Activated T-cell treated with anti-CD3 and anti-CD28 coated beads, Interleukin-2, amount 50 U/mL, for 1 hour (primary cell): ENCODE results near the gene PTPRT.

ENCODE experiments used
- DNase-seq: peaks from one replicate; pipeline ENCODE4 v3.0.0-alpha.2; 2020

Gene PTPRT

DNA sequence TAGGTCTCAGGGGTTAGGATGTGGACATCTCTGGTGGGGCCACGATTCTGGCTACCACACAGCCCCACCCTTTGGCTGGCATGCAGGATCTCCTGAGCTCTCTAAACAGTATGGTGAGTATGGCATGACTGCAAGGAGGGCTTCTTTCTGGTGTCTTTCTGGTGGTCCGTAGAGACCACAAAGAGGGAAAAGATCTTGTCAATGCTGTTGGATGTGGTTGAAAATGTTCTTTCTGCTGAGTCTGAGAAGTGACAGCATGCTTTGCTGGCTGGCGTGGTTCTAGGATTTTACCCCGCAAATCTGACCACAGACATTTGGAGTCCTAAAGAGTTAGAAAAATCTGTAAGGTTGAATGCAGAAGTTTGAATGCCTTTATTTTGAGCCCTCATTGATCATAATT is 1096.7 kb downstream of the PTPRT start:
- no peak for DNase-seq

DNA sequence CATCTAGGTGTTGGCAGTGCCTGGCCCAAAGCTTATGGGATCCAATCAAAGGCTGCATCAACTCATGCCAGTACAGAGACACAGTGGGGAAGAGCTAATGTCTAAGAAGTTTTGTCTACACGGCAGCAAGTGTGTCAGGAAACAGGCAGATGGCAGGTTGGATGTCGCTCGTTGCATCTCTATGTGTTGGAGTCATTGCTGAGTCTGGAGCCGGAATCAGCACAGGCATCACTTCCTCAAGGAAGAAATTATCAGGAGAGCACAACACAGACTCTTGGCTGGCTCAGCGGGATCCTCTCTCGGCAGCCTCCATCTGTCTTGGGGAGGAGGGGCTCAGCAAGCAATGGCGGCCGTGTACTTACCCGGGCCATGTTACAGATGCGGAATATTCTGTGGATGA is 1104.3 kb downstream of the PTPRT start:
- DNase-seq: no peak

DNA sequence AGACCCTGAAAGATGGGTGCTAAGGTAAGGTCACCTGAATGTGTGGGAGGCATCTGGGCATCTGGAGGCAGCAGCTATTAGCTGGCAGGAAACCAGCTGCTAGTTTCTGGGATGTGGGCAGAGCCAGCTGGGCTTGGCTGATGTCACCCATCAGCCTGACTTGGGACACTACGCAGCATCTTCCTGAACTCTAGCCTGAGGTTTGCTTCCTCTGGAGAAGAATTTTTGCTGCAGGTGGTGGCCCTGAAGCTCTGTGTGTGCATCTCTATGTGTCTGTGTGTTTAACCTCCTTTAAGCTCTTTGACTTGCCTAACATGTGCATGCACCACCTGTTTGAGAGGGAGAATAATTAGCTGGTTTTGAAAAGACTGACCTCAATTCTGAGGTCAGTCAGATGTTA is 1106.4 kb downstream of the PTPRT start:
- DNase-seq: no peak

DNA sequence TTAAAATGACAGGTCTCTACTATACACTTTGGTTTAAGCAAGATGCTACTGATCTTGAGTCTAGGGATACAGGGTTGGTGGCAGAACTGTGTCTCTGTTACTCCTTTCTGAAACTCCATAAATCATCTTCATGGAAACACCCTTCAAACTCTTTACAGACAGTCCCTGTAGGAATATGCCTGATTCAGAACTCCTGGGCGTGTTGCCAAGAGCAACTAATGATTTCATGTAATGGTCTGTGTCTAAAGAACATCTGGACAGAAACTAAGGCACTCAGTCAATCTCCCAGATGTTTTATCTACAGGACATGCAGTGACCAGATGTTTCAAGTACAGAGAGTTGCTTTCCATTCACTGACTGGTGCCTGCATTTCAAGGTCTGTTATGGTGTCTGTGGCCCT is 1107.1 kb downstream of the PTPRT start:
- no peak for DNase-seq

DNA sequence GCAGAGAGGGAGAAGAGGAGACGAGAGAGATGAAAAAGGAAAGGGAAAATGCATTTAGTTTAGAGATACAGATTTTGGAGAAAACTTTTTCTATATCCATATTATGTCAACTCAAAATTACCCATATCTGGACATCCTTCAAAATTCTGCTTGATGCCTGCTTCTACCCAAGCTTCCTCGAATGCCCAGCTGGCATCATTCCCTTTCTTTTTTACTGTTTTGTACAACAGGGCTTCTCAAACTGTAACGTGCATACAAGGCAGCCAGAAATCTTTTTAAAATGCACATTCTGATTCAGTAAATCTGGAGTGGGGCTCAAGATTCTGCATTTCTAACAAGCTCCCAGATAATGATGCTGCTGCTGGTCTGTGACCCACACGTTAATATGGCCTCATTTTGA is 1108.8 kb downstream of the PTPRT start:
- DNase-seq: no peak

DNA sequence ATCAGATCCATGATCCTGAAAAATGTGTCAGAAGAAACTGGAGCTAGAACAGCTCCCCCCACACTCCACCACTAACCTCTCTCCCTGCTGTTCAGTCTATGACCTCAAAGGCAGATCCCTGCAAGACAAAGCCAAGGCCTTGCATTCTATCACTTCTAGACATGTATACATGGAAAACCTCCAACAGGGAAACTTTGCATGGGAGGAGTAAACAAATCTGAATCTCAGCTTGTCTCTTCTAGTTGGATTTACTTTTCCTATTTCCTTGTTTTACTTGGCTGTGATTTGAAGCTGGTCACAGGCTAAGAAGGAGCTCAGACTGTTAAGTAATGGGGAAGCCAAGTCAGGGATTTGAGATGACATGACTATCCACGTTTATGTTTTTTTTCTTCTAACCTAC is 1114.8 kb downstream of the PTPRT start:
- no peak for DNase-seq

DNA sequence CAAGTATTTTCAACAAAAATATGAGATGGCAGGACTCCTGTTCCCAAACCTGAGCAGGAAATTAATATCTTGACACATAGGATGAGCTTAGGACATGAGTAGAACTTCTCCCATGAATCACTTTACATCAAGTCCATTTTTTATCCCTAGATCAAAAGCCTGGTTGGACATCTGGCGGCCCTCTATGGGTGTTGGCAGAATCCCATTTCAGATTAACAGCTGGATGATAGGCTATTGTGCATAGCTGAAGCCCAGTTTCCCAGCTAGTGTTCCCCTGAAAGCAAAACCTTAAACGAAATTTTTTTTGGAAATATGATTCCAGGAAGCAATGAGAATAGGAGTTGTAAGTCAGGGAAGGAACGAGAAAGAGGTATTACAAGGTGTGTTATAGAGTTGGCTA is 1122.1 kb downstream of the PTPRT start:
- no peak for DNase-seq

DNA sequence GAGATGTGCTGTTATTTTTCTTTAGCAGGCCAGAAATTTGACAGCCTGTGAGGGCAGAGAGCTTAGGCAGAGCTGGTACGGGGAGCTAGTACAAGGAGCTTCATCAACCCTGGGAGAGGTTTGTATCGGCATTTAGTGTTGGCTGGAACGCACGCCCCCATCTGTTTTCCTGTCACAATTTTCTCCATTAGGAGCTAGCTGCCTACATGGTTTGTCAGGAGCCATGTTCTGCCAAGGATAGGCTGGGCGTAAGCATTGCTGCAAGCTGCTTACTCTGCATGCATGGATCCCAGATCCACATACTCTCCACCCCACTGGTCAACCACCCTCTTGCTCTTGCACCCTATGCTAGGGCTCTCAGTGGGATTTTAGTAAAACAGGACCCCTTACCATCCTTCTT is 1122.5 kb downstream of the PTPRT start:
- no peak for DNase-seq

DNA sequence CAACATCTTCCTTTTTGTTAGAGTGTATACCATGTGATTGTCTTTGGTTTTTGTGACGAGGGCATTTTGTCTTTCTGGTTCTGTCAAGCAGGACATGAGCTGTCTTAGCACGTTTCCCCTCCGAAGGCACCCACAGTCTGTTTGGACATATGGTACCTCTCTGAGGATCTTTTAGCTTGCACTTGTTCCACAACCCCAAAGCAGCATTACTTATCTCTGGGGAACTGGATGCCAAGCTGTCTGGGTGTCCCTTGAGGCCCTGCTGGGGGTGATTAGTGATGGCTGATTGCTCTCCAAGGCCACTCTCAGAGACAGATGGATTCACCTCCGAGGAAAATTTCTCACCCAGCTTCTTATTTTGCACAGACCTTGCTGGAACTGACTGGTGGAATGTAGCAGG is 1126.6 kb downstream of the PTPRT start:
- DNase-seq: no peak

DNA sequence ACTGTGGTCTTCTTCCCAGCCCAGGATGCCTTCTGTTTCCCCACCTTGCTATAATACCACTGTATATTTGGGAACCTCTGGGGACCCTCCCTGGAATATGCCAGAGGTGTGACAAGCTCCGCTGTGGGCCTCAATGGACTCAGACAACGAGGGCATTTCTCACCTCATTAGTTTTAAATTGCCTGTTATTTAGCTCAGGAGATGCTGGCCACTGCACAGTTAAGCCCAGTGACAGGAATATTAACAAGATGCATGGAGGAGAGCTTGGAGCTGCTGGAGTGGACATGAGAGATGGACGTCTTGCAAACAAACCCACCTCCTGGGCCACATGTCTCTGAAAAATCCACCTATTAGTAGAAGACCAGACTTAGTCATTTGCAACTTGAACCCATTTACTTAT is 1136.4 kb downstream of the PTPRT start:
- no peak for DNase-seq

DNA sequence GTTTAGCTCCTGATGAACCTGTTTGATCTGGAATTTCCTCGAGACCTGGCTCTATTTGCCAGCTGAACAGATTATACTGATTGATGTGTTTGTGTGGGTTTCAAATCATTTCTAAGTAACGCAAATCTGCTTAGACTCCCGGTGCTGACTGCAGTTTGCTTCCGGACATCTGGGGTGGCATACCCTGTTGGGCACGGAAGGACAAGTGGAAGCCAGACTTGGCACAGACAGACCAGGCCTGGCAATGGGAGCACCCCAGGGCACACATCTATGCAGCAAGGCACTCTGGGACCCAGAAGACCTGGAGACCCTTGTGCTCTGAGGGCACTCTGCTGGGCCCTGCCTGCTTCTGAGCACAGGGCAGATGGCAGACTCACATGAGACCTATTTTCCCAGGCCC is 1137.8 kb downstream of the PTPRT start:
- no peak for DNase-seq

DNA sequence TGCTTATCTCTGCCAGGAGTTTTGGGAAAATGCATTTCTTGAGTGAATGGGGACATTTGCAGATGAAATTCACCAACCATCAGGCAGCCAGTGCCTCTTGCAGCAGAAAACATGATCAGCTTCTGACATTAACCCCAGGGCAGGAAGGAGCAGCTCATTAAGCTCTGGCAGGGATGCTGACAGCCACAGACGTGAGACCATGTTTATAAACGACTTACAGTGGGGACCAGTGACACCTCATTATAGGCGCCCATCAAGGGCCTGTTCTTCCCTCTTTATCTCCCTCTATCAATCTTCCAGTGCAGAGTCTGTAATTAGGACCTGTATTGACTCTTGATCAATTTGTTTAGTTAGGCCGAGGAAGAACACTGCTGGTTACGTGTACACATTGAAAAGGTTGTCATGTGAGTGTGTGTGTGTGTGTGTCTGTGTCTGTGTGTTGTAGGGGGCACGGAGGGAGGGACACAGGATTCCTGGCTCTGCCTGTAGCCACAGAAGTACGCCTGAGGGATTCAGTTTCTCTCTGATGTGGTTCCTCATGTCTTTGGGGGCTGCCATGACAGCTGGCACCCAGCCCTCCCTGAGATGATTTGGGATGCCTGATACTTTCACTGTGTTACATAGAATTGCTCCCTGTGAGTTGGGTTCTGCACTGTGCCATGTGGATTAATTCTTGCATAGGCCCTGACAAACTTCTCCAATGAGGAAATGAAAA is 1143.2 kb downstream of the PTPRT start:
- DNase-seq: no peak

DNA sequence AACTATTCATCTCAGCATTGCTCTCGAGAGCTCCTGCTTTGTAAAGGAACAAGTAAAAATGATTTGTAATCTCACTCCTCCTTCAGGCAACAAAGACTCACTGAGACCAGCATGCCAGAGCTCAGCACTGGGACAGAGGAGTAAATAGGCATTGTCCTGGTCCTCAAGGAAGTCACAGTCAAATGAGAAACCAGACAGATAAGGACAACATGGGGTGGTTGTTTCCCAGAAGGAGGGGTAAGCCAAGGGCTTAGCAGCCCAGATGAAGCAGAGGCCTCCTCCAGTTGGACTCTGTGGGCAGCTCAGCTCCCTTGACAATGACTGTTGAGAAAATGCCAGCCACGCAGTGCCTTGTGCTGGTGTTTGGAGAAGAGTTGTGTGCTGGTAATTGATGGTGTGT is 1145.8 kb downstream of the PTPRT start:
- no peak for DNase-seq

DNA sequence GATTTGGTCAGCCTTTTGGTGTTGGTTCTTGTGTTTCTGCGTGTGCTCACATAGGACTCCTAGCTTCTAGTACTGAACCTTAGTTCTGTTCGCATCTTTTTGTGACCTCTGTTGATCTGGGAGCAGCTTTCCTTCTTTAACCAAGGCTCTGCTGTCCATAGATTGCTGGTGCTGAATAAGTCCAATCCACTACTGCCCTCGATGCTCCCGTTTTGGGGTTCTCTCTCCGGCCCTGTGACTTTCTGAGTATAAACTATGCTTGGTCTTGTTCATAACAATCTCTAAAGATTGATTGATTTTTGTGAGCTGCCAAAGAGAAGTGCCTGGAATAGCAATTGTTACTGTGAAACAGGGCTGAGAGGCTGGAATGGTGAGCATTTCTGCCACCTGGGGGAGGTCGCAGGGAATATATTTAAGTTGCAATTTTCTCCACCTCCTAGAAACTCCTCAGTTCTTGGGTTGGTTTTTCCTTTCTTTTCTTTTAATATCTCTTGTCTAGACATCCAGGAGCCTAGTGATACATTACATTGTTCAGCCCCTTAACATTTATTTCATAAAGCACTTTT is 1148.6 kb downstream of the PTPRT start:
- no peak for DNase-seq

DNA sequence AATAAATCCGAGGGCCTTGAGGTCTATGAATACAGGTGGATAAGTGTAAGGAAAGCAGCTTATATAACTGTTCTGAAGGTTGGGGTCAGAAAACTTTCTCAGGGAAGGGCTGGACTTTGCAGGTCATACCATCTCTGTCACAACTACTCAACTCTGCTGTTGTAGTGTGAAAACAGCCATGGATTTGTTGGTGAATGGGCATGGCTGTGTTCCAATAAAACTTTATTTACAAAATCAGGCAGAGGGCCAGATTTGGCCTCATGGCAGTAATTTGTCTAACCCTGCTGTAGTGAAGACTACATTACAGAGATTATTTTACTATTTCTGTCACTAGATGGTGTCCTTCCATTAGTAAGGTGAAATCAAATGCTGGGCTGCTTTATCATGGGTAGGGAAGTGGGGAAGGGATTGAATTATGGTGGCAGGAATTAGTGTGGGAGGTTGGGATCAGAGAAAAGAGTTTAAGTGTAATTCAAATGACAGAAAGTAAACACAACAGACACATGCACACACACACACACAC is 1161.9 kb downstream of the PTPRT start:
- DNase-seq: no peak

DNA sequence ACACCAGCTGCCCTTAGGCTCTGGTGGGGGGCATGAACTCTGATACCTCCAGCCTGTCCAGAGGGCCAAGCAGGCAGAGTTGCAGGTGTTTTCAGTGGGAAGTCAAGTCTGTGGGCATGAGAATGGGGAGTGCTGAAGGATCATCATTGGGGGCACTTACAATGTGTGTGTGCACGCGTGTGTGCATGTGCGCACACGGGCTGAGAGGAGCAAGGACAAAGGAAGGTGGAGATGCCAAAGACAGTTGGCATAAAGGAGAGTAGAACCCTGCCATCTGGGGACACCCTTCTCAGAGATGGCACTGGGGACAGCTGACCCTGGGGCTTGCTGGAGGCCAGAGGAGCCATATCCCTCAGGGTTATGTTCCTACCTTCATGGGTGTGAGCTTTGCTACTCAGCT is 1163.1 kb downstream of the PTPRT start:
- no peak for DNase-seq

DNA sequence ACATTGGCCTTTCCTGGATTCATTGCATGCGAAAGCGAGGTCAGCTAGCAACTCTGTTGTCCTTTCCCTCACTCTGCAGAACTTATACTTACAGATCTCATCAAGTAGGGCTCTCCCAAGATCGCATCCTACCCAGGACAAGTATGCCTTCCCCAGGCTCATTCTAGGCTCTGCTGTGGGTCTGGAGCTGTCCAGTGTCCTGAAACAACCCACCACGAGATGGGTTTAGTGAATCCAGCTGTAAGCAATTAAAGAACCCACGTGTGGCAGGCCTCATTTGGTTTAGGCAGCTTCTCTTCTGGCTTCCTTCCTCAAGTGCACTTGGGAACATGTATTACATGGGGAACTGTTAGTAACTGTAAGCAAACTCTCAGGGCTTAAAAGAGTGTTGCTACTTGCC is 1165.1 kb downstream of the PTPRT start:
- no peak for DNase-seq
